NOMO-1 treated with dmso at 0.1 percent for 144 hours (cell line): ENCODE results near the gene SLC29A3.
"Not testable (repeated sequence)": the region's sequence is repeated elsewhere in the genome, so short reads cannot be mapped to it uniquely, and the experiment has no call there.

Experiments
- DNase-seq: peaks from one replicate; lab custom pipeline; 2025; ENCODE audit not compliant: unreplicated experiment; lab: John Stamatoyannopoulos, UW

The SLC29A3 gene

GRCh38 chr10:71344154-71344925 lies 25.3 kb downstream of the SLC29A3 start:
- no peak for DNase-seq

DNA sequence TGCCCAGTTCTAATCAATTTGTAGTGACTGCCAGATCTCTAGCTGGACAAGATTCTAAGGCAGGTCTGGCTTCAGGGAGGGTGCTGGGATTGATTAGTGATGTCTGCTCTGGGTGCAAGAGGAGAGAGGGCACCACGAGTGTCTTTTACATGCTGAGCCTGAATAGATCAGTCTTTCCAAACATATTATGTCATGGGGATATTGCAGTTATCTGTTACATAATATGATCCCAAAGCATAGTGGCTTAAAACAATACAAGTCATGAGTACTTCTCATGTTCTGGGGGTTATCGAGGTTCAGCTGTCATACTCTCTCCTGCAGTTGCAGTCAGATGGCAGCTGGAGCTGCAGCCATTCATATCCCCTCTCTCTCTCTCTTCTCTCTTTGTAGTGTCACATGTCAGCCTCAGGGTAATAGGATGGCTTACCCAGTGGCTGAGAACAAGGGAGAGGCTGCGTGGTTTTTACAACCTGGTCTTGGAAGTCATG lies 26.0 kb downstream of the SLC29A3 start:
- DNase-seq = no peak

GRCh38 chr10:71345694-71346093 lies 26.6 kb downstream of the SLC29A3 start:
- no peak for DNase-seq

GRCh38 chr10:71346731-71347130 lies 27.7 kb downstream of the SLC29A3 start:
- no peak for DNase-seq

GRCh38 chr10:71347587-71348395 lies 28.7 kb downstream of the SLC29A3 start:
- DNase-seq = no peak

GRCh38 chr10:71348850-71349249 lies 29.8 kb downstream of the SLC29A3 start:
- no peak for DNase-seq

GRCh38 chr10:71349406-71349805 lies 30.3 kb downstream of the SLC29A3 start:
- DNase-seq = no peak

DNA sequence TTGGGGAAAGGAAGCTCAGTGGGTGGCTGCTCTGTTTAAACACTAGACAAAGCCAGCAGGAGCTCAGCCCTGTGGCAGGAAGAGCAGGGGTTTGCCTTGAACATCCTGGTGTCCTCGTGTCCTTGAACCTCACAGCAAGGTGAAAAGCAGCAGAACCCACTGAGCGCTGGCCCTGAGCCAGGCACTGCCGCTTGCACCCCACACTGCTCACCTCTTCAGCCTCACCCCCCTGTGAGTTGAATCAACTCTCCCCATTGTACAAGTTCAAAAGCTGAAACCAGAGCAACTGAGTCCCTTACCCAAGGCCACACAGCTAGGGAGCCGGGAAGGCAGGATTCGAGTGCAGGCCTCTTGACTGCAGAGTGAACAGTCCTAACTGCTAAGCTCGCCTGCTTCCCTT lies 32.0 kb downstream of the SLC29A3 start:
- DNase-seq = no peak

DNA sequence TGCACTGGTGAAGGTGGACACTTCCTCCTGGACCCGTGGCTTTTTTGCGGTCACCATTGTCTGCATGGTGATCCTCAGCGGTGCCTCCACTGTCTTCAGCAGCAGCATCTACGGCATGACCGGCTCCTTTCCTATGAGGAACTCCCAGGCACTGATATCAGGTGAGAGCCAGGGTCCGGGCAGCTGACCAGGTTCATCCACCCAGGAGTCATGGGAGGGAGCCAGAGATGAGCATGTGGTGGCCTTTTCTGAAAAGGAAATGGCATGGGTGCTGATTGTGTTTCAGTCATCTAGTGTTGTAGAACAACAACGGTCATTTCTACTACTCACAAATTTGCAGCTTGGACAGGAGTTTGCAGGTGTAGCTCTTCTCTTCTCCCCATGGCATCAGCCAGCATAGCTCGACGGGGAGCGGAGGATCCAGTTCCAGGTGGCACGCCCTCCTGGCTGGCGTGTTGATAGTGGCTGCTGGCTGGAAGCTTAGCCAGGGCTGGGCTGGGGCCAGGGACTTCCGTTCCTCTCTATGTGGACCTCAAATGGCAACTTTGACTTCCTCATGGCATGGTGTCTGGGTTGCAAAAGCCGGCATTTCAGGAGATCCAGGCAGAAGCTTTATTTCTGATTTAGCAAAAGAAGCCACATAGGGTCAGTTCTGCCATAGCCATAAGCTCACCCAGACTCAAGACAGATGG lies 32.7 kb downstream of the SLC29A3 start:
- DNase-seq = peak; percentile 45

DNA sequence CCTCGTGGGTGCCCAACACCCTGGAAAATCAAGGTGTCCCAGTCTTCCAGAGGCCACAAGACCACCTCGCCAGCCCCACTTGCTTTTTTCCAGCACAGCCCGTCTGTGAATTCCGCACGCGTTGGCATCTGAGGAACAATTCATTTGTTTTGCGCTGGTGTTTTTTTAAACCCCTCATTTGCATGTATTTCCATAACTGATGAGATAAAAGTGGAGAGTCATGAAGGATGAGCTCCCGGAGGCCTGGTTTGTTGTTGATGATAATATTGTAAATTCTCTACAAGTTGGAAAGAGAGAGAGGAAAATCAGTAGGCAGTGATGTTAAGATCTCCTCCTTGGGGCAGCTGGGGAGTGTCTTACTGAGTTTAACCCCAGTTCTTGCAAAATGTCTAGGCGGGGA lies 34.6 kb downstream of the SLC29A3 start:
- no peak for DNase-seq

DNA sequence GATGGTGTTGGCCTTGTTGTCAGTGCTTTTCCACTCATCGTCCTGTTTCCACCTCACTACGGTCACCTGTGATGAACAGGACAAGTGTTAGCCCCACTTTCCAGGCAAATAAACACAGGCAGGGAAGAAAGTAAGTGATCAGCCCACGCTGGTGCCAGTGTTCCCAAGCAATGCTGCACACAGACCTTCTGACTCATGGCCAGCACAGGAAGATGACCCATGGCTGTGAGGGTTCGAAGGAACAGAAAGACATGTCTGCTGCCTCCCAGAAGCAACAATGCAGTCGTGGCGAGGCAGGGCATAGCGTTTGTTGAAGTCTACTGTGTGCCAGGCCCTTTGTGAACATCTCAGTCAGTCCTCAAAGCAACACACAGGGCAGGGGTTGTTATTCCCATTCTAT lies 35.7 kb downstream of the SLC29A3 start:
- DNase-seq = no peak

GRCh38 chr10:71355886-71356285 lies 36.8 kb downstream of the SLC29A3 start:
- no peak for DNase-seq

GRCh38 chr10:71357792-71358265 lies 38.8 kb downstream of the SLC29A3 start:
- no peak for DNase-seq

- no peak for DNase-seq
Measured at GRCh38 chr10:71358277-71358676, 39.2 kb downstream of the SLC29A3 start.

DNA sequence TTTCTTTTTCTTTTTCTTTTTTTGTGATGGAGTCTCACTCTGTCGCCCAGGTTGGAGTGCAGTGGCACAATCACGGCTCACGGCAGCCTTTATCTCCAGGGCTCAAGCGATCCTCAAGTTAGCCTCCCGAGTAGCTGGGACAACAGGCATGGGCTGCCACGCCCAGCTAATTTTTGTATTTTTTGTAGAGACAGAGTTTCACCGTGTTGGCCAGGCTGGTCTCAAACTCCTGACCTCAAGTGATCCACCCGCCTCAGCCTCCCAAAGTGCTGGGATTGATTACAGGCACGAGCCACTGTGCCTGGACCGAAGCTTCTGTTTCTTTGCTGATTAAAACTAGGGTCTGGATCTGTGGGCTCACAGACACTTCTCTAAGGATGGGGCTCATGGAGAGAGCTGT lies 39.8 kb downstream of the SLC29A3 start:
- not testable (repeated sequence) for DNase-seq

- DNase-seq = peak; percentile 44
Measured at GRCh38 chr10:71359364-71360046, 40.4 kb downstream of the SLC29A3 start.

- no peak for DNase-seq
Measured at GRCh38 chr10:71360735-71361134, 41.7 kb downstream of the SLC29A3 start.

DNA sequence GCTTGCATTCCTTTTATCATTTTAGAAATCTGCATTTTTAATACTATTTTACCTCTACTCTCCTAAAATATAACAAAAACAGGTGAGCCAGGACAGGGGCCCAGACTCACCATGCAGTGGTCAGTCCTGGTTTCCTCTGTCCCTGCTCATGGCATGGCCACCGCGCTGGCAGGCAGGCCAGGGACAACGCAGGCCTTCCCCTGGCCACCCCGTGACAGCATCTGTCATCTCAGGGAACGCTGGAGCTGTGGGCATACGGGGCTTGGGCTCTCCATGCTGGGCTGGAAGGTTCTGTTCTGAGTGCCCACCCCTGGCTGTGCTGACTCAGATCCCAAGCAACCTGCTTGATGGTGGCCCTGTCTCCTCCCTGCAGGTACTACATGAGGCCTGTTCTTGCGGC lies 42.5 kb downstream of the SLC29A3 start:
- DNase-seq = no peak

DNA sequence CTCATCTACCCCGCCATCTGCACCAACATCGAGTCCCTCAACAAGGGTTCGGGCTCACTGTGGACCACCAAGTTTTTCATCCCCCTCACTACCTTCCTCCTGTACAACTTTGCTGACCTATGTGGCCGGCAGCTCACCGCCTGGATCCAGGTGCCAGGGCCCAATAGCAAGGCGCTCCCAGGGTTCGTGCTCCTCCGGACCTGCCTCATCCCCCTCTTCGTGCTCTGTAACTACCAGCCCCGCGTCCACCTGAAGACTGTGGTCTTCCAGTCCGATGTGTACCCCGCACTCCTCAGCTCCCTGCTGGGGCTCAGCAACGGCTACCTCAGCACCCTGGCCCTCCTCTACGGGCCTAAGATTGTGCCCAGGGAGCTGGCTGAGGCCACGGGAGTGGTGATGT lies 43.1 kb downstream of the SLC29A3 start:
- no peak for DNase-seq

GRCh38 chr10:71363936-71364335 lies 44.9 kb downstream of the SLC29A3 start:
- no peak for DNase-seq

DNA sequence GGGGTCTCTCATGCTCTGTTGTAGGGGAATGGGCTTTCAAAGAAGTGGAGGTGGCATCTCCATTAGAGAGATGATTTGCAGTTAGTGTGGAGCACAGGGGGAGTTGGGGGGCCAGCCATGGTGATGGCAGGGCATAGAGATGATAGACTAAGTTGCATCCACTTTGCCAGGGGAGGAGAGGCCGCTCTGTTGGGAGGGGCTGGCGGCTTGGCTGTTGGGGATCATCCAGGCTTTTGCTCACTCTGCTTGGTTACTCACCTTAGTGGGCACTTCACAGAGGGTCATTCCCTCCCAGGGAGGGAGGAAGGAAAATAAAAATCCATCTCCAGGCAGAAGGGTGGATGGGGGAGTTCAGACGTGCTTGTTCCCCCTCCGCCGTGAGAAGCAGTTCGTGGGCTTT lies 46.3 kb downstream of the SLC29A3 start:
- DNase-seq = no peak
